Measurements from ENCODE around the gene FAM151A. TPM values are rescaled to one million over a fixed set of nuclear protein-coding genes. Genes with fewer than 3 reads are reported as not detected.

The FAM151A gene
- total RNA-seq, 1 donor from 2014 or later = not detected

GRCh38 chr1:54569339-54569738 is 54.0 kb downstream of the FAM151A start:
- Histone ChIP-seq H3K27me3 (ENCODE audit: low read depth) (no peaks in the 10 kb centered on the region), H3K4me1 (peaks cover 12% of the 10 kb centered on the region), H3K9me3 (no peaks in the 10 kb centered on the region), H3K36me3 (no peaks in the 10 kb centered on the region), H3K27ac (no peak overlapping the region), H3K4me3 (no peak overlapping the region)
- intact Hi-C loops (cut with DNase I) = no loop called here
- no peak for ATAC-seq
- DNase-seq = no peak
- TF ChIP-seq, protein P1, sequence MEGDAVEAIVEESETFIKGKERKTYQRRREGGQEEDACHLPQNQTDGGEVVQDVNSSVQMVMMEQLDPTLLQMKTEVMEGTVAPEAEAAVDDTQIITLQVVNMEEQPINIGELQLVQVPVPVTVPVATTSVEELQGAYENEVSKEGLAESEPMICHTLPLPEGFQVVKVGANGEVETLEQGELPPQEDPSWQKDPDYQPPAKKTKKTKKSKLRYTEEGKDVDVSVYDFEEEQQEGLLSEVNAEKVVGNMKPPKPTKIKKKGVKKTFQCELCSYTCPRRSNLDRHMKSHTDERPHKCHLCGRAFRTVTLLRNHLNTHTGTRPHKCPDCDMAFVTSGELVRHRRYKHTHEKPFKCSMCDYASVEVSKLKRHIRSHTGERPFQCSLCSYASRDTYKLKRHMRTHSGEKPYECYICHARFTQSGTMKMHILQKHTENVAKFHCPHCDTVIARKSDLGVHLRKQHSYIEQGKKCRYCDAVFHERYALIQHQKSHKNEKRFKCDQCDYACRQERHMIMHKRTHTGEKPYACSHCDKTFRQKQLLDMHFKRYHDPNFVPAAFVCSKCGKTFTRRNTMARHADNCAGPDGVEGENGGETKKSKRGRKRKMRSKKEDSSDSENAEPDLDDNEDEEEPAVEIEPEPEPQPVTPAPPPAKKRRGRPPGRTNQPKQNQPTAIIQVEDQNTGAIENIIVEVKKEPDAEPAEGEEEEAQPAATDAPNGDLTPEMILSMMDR (IDR thresholded peaks at IDR 0.05) = no peak

GRCh38 chr1:54567961-54568360 is 55.4 kb downstream of the FAM151A start:
- no peak overlapping the region for H3K4me3 ChIP-seq
- peaks cover 12% of the 10 kb centered on the region for H3K4me1 ChIP-seq
- no peaks in the 10 kb centered on the region for H3K27me3 ChIP-seq (ENCODE audit: low read depth)
- no peak for DNase-seq
- ATAC-seq = peak in 1 of 2 donors; percentile 30
- intact Hi-C loops (cut with DNase I) = no loop called here
- no peaks in the 10 kb centered on the region for H3K36me3 ChIP-seq
- no peaks in the 10 kb centered on the region for H3K9me3 ChIP-seq
- H3K27ac ChIP-seq = no peak overlapping the region
- TF ChIP-seq, protein P1 (IDR thresholded peaks at IDR 0.05) = no peak

DNA sequence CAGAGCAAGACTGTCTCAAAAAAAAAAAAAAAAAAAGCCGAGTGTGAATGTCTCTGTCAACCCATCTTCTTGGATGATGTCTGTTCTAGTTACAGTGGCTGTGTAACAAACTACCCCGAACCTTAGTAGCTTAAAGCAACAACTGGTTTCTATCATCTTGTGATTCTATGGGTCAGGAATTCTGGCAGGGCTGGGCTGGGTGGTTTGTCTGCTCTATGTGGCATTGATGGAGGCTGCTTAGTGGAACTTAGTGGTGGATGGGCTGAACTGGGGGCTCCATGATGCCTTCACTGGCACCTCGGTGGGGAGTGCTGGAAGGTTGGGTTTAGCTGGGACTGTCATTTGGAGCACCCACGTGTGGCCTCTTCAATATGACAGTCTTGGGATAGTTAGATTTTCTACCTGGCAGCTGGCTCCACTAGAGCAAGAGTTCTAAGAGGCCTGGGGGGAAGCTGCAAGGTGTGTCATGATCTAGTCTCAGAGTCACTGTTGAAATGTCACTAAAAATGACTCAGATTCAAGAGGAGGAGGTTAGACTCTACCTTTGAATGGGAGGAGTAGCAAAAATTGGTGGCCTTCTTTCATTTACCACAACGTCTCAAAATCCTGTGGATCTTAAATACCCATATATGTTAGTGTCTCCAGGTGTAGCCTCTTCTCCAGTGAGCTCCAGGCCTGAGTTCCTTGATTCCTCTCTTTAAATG is 56.7 kb downstream of the FAM151A start:
- Histone ChIP-seq H3K27ac (no peak overlapping the region), H3K9me3 (no peaks in the 10 kb centered on the region), H3K36me3 (no peaks in the 10 kb centered on the region), H3K4me1 (peaks cover 4% of the 10 kb centered on the region), H3K4me3 (no peak overlapping the region), H3K27me3 (ENCODE audit: low read depth) (no peaks in the 10 kb centered on the region)
- DNase-seq (no peak), ATAC-seq (no peak)
- TF ChIP-seq, protein P1 (IDR thresholded peaks at IDR 0.05) = no peak
- intact Hi-C loops (cut with DNase I) = no loop called here

DNA sequence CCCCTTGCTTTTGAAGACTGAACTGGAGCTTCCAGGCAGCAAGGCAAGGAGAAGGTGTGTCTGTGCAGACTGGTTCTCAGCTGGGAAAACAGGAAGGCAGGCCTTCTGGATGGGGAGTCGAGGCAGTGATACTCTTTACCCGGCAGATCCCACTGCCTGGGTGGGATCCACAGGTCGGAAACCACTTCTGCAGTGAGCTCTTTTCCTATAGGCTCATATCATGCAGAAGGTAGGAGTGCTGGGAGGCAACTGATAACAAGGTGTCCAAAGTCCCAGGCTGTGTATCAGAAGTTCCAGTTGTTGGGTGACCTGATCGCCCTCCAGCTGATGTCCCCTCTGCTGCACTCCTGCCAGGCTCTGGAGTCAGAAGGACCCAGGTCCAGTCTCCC is 58.2 kb downstream of the FAM151A start:
- DNase-seq (no peak), ATAC-seq (no peak)
- no peaks in the 10 kb centered on the region for H3K27me3 ChIP-seq (ENCODE audit: low read depth)
- intact Hi-C loops (cut with DNase I) = no loop called here
- TF ChIP-seq, protein P1 (IDR thresholded peaks at IDR 0.05) = no peak
- H3K36me3 ChIP-seq = no peaks in the 10 kb centered on the region
- no peak overlapping the region for H3K4me3 ChIP-seq
- H3K4me1 ChIP-seq = no peaks in the 10 kb centered on the region
- H3K9me3 ChIP-seq = no peaks in the 10 kb centered on the region
- no peak overlapping the region for H3K27ac ChIP-seq

- ATAC-seq (peak; percentile 90 to 91), DNase-seq (peak; percentile 80)
- H3K36me3 ChIP-seq = no peaks in the 10 kb centered on the region
- H3K9me3 ChIP-seq = no peaks in the 10 kb centered on the region
- H3K4me3 ChIP-seq = peak overlapping the region; percentile 19
- TF ChIP-seq, protein P1 (IDR thresholded peaks at IDR 0.05) = no peak
- H3K4me1 ChIP-seq = no peaks in the 10 kb centered on the region
- intact Hi-C loops (cut with DNase I) = no loop called here
- H3K27ac ChIP-seq = no peak overlapping the region
- no peaks in the 10 kb centered on the region for H3K27me3 ChIP-seq (ENCODE audit: low read depth)
Observed at GRCh38 chr1:54564312-54565112, 58.8 kb downstream of the FAM151A start.

Data from lower lobe of right lung (tissue), 2 donors.